ENCODE measurements around the gene ELK3. TPM values are rescaled to one million over a fixed set of nuclear protein-coding genes. Genes with fewer than 3 reads are reported as not detected.
A peak's percentile ranks its signal among the peaks of the same experiment; 100 is the strongest.

Gene ELK3
- total and polyA plus RNA-seq, 4 experiments from 2014 or later: 20.8 to 56.5 (median 56.4) TPM

DNA sequence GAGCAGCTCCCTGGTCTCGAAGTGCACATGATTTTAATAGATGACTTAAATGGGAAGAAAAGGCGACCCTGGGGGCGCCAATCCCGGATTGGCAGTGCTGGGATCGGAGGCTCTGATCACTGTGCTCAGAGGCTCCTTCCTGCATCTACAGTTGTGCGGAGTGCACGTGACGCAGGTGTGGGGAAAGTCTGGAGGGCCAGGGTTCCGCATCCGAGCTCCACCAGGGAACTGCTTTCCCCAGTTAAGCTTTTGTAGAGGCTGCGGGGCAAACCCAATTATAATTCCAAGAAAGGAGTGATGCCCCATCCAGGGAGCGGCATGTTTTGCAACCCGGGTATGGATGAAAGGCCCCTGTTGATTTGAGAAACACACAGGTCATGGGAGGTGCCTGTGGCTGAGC is 36.5 kb downstream of the ELK3 start:
- Histone ChIP-seq H3K27me3 (ENCODE audit: insufficient read depth, low read length) (no peaks in the 10 kb centered on the region), H3K4me3 (ENCODE audit: low read length in 2 of 2) (no peak overlapping the region), H3K27ac (ENCODE audit: low read depth, low read length) (no peak overlapping the region), H3K9me3 (ENCODE audit: control insufficient read depth in 1 of 2, low read length in 2 of 2) (no peaks in the 10 kb centered on the region), H3K4me1 (ENCODE audit: insufficient read depth, low read length) (peaks cover 22% of the 10 kb centered on the region), H3K36me3 (ENCODE audit: insufficient read depth, low read length) (peaks cover 9% of the 10 kb centered on the region)
- ChIA-PET CTCF (ENCODE audit: partially characterized antibody) (no interaction called here), POLR2A (ENCODE audit: partially characterized antibody) (no interaction called here)
- intact Hi-C loops (cut with micrococcal nuclease): no loop called here
- H3K36me3 Mint-ChIP-seq: peaks cover 25 to 49% of the 10 kb centered on the region in 2 donors
- H3K27me3 Mint-ChIP-seq: no peaks in the 10 kb centered on the region
- H3K4me3 Mint-ChIP-seq: no peak overlapping the region
- DNase-seq: no peak
- peak overlapping the region in 4 of 7 donors; percentile 53 to 80 (median 64) for H3K27ac Mint-ChIP-seq
- H3K9me3 Mint-ChIP-seq: no peaks in the 10 kb centered on the region
- peaks cover 31 to 75% (median 47%) of the 10 kb centered on the region in 4 donors for H3K4me1 Mint-ChIP-seq

DNA sequence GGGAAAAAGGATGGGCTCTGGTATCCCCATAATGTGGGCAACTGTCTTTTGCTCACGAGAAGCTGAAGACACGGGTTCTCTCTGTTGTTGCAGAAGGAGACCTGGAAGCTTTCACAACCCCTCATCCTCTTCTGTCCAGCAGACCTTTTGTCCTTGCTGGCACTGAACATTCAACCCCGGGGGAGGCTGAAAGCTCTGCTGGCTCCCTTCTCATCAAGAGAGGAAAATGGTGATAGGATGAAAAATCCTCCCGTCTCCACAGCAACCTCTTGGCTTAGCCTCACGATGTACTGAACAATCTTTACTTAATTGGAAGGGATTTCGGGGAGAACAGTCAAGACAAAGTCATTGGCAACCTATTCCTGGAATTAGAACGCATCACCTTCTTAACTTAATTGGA is 39.0 kb downstream of the ELK3 start:
- peaks cover 0 to 3% (median 0%) of the 10 kb centered on the region in 8 donors for H3K9me3 Mint-ChIP-seq
- no peaks in the 10 kb centered on the region for H3K36me3 ChIP-seq (ENCODE audit: insufficient read depth, low read length)
- no peak overlapping the region for H3K27ac ChIP-seq (ENCODE audit: low read depth, low read length)
- H3K27ac Mint-ChIP-seq: peak overlapping the region in 5 of 7 donors; percentile 35 to 87 (median 75)
- H3K9me3 ChIP-seq (ENCODE audit: control insufficient read depth in 1 of 2, low read length in 2 of 2): no peaks in the 10 kb centered on the region
- H3K4me3 Mint-ChIP-seq: no peak overlapping the region
- ChIA-PET CTCF (ENCODE audit: partially characterized antibody) (interaction anchor here (0.6 kb wide), 1 partner anchor 118 kb away, joined by 4 read pairs; no protein-coding TSS in a partner anchor), POLR2A (ENCODE audit: partially characterized antibody) (no interaction called here)
- no peak overlapping the region for H3K4me3 ChIP-seq (ENCODE audit: low read length in 2 of 2)
- no peaks in the 10 kb centered on the region for H3K27me3 Mint-ChIP-seq
- peaks cover 36 to 78% (median 53%) of the 10 kb centered on the region in 4 donors for H3K4me1 Mint-ChIP-seq
- intact Hi-C loops (cut with micrococcal nuclease): no loop called here
- no peaks in the 10 kb centered on the region for H3K27me3 ChIP-seq (ENCODE audit: insufficient read depth, low read length)
- peaks cover 41% of the 10 kb centered on the region for H3K4me1 ChIP-seq (ENCODE audit: insufficient read depth, low read length)
- DNase-seq: no peak
- H3K36me3 Mint-ChIP-seq: peaks cover 10 to 42% of the 10 kb centered on the region in 2 donors

DNA sequence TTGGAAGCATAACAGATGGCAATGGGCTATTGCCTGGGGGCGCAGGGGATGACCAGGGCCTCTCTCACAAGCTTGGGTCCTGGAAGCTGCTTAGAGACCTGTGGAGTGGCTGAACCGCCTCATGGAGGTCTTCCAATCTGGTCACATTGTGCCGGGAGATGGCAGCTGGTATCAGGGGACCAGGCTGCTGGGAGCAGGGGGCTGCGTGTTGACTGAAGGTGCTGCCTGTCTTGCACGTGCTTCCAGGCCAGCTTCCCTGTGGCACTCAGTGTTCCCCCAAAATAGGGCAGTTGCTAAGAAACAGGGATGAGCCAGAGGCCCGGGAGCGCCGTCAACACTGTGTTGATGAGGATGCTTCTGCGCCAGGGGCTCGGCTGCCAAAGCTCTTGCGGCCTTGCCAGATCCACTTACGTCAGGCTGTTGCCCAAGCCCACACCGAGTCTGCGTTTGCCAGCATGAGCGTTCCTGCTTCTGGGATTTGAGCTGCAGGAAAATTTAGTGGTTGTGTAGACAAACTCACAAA is 39.8 kb downstream of the ELK3 start:
- ChIA-PET CTCF (ENCODE audit: partially characterized antibody) (interaction anchor here (0.6 to 2.1 kb wide), 3 partner anchors 19 to 189 kb away, joined by 3 to 11 read pairs (median 4); no protein-coding TSS in a partner anchor), POLR2A (ENCODE audit: partially characterized antibody) (interaction anchor here (1.1 kb wide), 1 partner anchor 8 kb away, joined by 3 read pairs; no protein-coding TSS in a partner anchor)
- Mint-ChIP-seq H3K27me3 (no peaks in the 10 kb centered on the region), H3K4me3 (no peak overlapping the region), H3K4me1 (peaks cover 42 to 86% (median 56%) of the 10 kb centered on the region in 4 donors), H3K36me3 (peaks cover 10 to 35% of the 10 kb centered on the region in 2 donors), H3K9me3 (peaks cover 0 to 3% (median 0%) of the 10 kb centered on the region in 8 donors), H3K27ac (peak overlapping the region in 6 of 7 donors; percentile 27 to 99 (median 56))
- no peaks in the 10 kb centered on the region for H3K36me3 ChIP-seq (ENCODE audit: insufficient read depth, low read length)
- intact Hi-C loops (cut with micrococcal nuclease): no loop called here
- H3K27ac ChIP-seq (ENCODE audit: low read depth, low read length): no peak overlapping the region
- no peak overlapping the region for H3K4me3 ChIP-seq (ENCODE audit: low read length in 2 of 2)
- peaks cover 49% of the 10 kb centered on the region for H3K4me1 ChIP-seq (ENCODE audit: insufficient read depth, low read length)
- no peaks in the 10 kb centered on the region for H3K27me3 ChIP-seq (ENCODE audit: insufficient read depth, low read length)
- H3K9me3 ChIP-seq (ENCODE audit: control insufficient read depth in 1 of 2, low read length in 2 of 2): no peaks in the 10 kb centered on the region
- DNase-seq: no peak

DNA sequence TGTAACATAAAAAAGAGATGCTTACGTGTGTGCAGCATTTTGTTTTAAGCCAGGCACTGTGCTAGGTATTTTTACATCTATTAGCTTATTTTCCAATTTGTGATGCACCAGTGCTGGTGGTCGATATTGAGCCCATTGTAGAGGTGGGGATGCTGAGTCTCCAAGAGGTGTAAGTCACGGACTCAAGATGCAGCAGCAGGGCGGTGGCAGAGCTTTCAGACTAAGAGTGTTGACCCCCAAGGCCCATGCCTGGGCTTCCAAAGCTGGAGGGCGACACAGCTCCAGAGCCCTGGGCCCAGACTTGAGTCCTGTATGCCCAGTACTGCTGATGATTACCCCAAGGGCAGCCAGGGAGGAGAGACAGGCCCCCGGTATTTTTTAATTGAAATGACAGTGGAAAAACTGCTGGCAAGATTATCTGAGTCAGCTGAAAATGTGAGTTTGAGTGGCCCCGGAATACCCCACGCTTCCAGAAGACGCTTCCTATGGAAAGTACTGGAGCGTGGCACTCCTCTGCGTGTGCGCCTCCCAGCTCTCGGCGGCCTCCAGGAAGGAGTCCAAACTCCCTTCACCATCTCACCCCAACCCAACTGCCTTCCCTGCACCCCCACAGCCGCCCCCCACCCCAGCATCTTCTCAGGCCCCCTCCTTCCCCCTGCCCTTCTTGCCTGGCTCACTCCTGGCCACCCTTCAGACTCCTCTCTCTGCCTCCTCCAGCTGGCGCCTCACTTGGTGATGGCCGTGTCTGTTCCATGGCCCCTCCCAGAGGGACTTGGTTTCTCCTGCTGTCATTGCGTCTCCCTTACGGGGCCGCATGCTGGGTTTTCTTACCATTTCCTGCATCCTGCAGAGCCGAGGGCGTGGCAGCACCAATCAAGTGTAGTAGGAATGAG is 40.7 kb downstream of the ELK3 start:
- Histone ChIP-seq H3K4me3 (ENCODE audit: low read length in 2 of 2) (no peak overlapping the region), H3K36me3 (ENCODE audit: insufficient read depth, low read length) (no peaks in the 10 kb centered on the region), H3K27ac (ENCODE audit: low read depth, low read length) (peak overlapping the region; percentile 18), H3K9me3 (ENCODE audit: control insufficient read depth in 1 of 2, low read length in 2 of 2) (no peaks in the 10 kb centered on the region), H3K4me1 (ENCODE audit: insufficient read depth, low read length) (peaks cover 55% of the 10 kb centered on the region), H3K27me3 (ENCODE audit: insufficient read depth, low read length) (no peaks in the 10 kb centered on the region)
- ChIA-PET POLR2A (ENCODE audit: partially characterized antibody) (interaction anchor here (0.9 to 1.2 kb wide), 4 partner anchors 9 to 166 kb away, joined by 3 read pairs; partner anchors contain the start of gene CDK17), CTCF (ENCODE audit: partially characterized antibody) (interaction anchor here (1.0 to 2.1 kb wide), 2 partner anchors 20 to 173 kb away, joined by 3 to 11 read pairs; no protein-coding TSS in a partner anchor)
- H3K9me3 Mint-ChIP-seq: peaks cover 0 to 3% (median 0%) of the 10 kb centered on the region in 8 donors
- peak overlapping the region in 5 of 8 donors; percentile 43 to 78 (median 65) for H3K4me3 Mint-ChIP-seq
- H3K36me3 Mint-ChIP-seq: peaks cover 10 to 33% of the 10 kb centered on the region in 2 donors
- H3K4me1 Mint-ChIP-seq: peaks cover 45 to 90% (median 60%) of the 10 kb centered on the region in 4 donors
- intact Hi-C loops (cut with micrococcal nuclease): no loop called here
- DNase-seq: no peak
- no peaks in the 10 kb centered on the region for H3K27me3 Mint-ChIP-seq
- peak overlapping the region; percentile 54 to 99 (median 90) for H3K27ac Mint-ChIP-seq

DNA sequence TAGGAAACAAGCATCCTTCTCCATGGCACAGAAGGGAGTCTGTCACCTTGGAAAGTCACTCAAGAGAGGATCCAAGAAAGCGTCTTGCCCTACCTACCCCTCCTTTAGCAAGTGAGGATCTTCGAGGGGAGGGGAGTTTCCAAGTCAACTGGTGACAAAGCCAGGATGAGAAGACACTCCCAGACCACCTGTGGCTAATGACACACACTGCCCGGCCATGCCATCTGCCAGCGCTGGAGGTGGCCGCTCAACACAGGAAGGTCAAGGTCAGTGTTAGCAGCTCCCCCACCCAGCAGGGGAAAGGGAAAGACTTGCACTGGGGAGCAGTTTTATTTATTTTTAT is 41.3 kb downstream of the ELK3 start:
- H3K4me1 Mint-ChIP-seq: peaks cover 50 to 92% (median 66%) of the 10 kb centered on the region in 4 donors
- peaks cover 61% of the 10 kb centered on the region for H3K4me1 ChIP-seq (ENCODE audit: insufficient read depth, low read length)
- no peaks in the 10 kb centered on the region for H3K36me3 ChIP-seq (ENCODE audit: insufficient read depth, low read length)
- intact Hi-C loops (cut with micrococcal nuclease): no loop called here
- DNase-seq: no peak
- H3K27me3 Mint-ChIP-seq: no peaks in the 10 kb centered on the region
- H3K27ac ChIP-seq (ENCODE audit: low read depth, low read length): peak overlapping the region; percentile 18
- peak overlapping the region in 5 of 8 donors; percentile 34 to 78 (median 46) for H3K4me3 Mint-ChIP-seq
- no peak overlapping the region for H3K4me3 ChIP-seq (ENCODE audit: low read length in 2 of 2)
- H3K27ac Mint-ChIP-seq: peak overlapping the region; percentile 54 to 99 (median 90)
- CTCF ChIA-PET (ENCODE audit: partially characterized antibody): interaction anchor here (2.1 kb wide), 1 partner anchor 20 kb away, joined by 11 read pairs; no protein-coding TSS in a partner anchor
- POLR2A ChIA-PET (ENCODE audit: partially characterized antibody): interaction anchor here (0.7 to 1.2 kb wide), 4 partner anchors 21 to 165 kb away, joined by 3 read pairs; partner anchors contain the start of gene CDK17
- H3K9me3 Mint-ChIP-seq: peaks cover 0 to 3% (median 0%) of the 10 kb centered on the region in 8 donors
- H3K36me3 Mint-ChIP-seq: peaks cover 16 to 36% of the 10 kb centered on the region in 2 donors
- no peaks in the 10 kb centered on the region for H3K27me3 ChIP-seq (ENCODE audit: insufficient read depth, low read length)
- H3K9me3 ChIP-seq (ENCODE audit: control insufficient read depth in 1 of 2, low read length in 2 of 2): no peaks in the 10 kb centered on the region

DNA sequence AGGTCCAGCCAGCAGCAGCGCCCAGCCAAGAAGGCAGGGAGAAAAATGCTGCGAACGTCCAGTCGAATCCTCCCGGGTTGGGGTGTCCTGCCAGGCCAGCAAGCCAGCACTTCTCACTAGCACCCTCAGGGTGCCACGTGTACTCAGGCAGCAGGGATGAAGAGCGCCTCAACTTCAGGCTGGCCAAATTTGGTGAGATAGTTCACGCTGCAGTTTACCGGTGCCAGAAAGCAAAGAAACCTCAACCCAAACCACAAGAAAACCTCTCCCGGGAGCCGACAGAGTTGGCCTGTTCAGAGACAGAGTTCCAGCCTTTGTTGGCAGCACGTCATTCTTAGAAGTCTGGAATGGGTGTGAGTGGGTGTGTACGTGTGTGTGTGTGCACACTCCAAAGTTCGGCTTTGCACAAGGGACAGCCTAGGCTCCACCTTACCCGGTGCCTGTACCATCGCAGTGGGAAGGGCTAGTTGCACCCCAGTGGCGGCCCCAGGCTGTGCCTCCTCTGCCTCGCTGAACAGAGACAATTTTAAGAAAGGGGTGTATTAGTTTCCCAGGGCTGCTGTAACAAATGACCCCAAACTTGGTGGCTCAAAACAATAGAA is 42.1 kb downstream of the ELK3 start:
- Mint-ChIP-seq H3K27me3 (no peaks in the 10 kb centered on the region), H3K36me3 (peaks cover 18 to 34% of the 10 kb centered on the region in 2 donors), H3K4me3 (peak overlapping the region in 7 of 8 donors; percentile 64 to 83 (median 80)), H3K27ac (peak overlapping the region; percentile 94 to 100 (median 98)), H3K9me3 (peaks cover 0 to 3% (median 0%) of the 10 kb centered on the region in 8 donors), H3K4me1 (peaks cover 57 to 93% (median 74%) of the 10 kb centered on the region in 4 donors)
- Histone ChIP-seq H3K27ac (ENCODE audit: low read depth, low read length) (peak overlapping the region; percentile 57), H3K4me3 (ENCODE audit: low read length in 2 of 2) (no peak overlapping the region), H3K4me1 (ENCODE audit: insufficient read depth, low read length) (peaks cover 70% of the 10 kb centered on the region), H3K27me3 (ENCODE audit: insufficient read depth, low read length) (no peaks in the 10 kb centered on the region), H3K9me3 (ENCODE audit: control insufficient read depth in 1 of 2, low read length in 2 of 2) (no peaks in the 10 kb centered on the region), H3K36me3 (ENCODE audit: insufficient read depth, low read length) (no peaks in the 10 kb centered on the region)
- CTCF ChIA-PET (ENCODE audit: partially characterized antibody): interaction anchor here (1.0 to 1.4 kb wide), 3 partner anchors 16 to 175 kb away, joined by 3 to 4 read pairs (median 3); no protein-coding TSS in a partner anchor
- intact Hi-C loops (cut with micrococcal nuclease): loop anchor here (2.0 kb wide), 1 partner anchor 164 kb away; the partner anchor contains the start of gene CDK17
- DNase-seq: peak; percentile 45 to 77 (median 58)
- POLR2A ChIA-PET (ENCODE audit: partially characterized antibody): interaction anchor here (0.7 to 3.0 kb wide), 4 partner anchors 21 to 164 kb away, joined by 3 to 16 read pairs (median 4); partner anchors contain the start of gene CDK17
